GM12878 (cell line): ENCODE data around the gene SH2D6. TPM values are rescaled to one million over a fixed set of nuclear protein-coding genes. Genes with fewer than 3 reads are reported as not detected.

Source experiments
- ATAC-seq: fragments of 200-7000 bp; cut with Tn5 transposase; 3 replicates; pipeline ENCODE4 v1.9.1; 2020; ENCODE audit warnings: mild to moderate bottlenecking, moderate library complexity
- BruUV-seq: library from RNA; stranded (reverse); fragments of 400-500 nt; replicated peaks from 2 replicates; lab custom pipeline; 2021; lab: Mats Ljungman, UMichigan
- CTCF ChIA-PET: fragments of 300-600 bp; sonication (Branson Sonifier 250); formaldehyde crosslinking; extraction: SDS; loops from one replicate; lab custom pipeline; 2021; ENCODE audit warnings: inconsistent platforms; lab: Yijun Ruan, JAX
- POLR2A ChIA-PET: fragments of 350-600 bp; formaldehyde crosslinking; extraction: SDS; loops from one replicate; lab custom pipeline; 2021; ENCODE audit warnings: inconsistent platforms; lab: Charles Lee
- RAD21 ChIA-PET: fragments of 300-600 bp; sonication (Branson Sonifier 250); formaldehyde crosslinking; loops from one replicate; lab custom pipeline; 2023; ENCODE audit warnings: antibody characterized with exemption; ENCODE audit not compliant: unreplicated experiment; lab: Charles Lee
- SMC1A ChIA-PET: fragments of 300-600 bp; sonication (Branson Sonifier 250); formaldehyde crosslinking; loops from one replicate; lab custom pipeline; 2023; ENCODE audit not compliant: unreplicated experiment, uncharacterized antibody; lab: Charles Lee
- DNase-seq: peaks from one replicate; pipeline ENCODE4 v3.0.0-alpha.2; 2011; ENCODE audit warnings: low read depth, low spot score
- FAIRE-seq: peaks from 3 replicates; lab custom pipeline; 2011; peaks lifted over from hg19 to GRCh38; lab: Jason Lieb, UNC
- H2AFZ ChIP-seq: 2 replicates; pipeline ENCODE4 v1.6.0; 2011; ENCODE audit warnings: low read depth, low read length, control low read depth; ENCODE audit not compliant: control insufficient read depth
- H3K27ac ChIP-seq: 2 replicates; pipeline ENCODE4 v1.5.1; 2011; ENCODE audit warnings: control low read depth; ENCODE audit not compliant: control insufficient read depth, insufficient read depth
- H3K27me3 ChIP-seq, 2 experiments: replicated peaks in 1 of 2; 2 replicates each; pipeline versions ENCODE4 v1.6.0 to v1.6.1; 2011; ENCODE audit warnings: low read length in 1 of 2; ENCODE audit not compliant: control insufficient read depth in 2 of 2, insufficient read depth in 2 of 2
- H3K36me3 ChIP-seq, 2 experiments: 2 replicates each; pipeline ENCODE4 v1.5.1; 2011; ENCODE audit warnings: low read length in 1 of 2; ENCODE audit not compliant: control insufficient read depth in 2 of 2, insufficient read depth in 2 of 2
- H3K4me1 ChIP-seq: 2 replicates; pipeline ENCODE4 v1.6.1; 2011; ENCODE audit warnings: mild to moderate bottlenecking, low read length, moderate library complexity, mixed read lengths; ENCODE audit not compliant: control insufficient read depth, insufficient read depth
- H3K4me2 ChIP-seq: 2 replicates; pipeline ENCODE4 v1.6.0; 2011; ENCODE audit warnings: control low read depth; ENCODE audit not compliant: control insufficient read depth, insufficient read depth
- H3K4me3 ChIP-seq: fragments of 200-600 bp; sonication (generic); 2 replicates; pipeline ENCODE4 v1.5.1; 2016
- H3K79me2 ChIP-seq: 2 replicates; pipeline ENCODE4 v1.6.0; 2011; ENCODE audit warnings: low read length; ENCODE audit not compliant: control insufficient read depth, insufficient read depth
- H3K9ac ChIP-seq: 2 replicates; pipeline ENCODE4 v1.8.0; 2011; ENCODE audit warnings: low read length, control low read depth, mixed read lengths; ENCODE audit not compliant: control insufficient read depth, insufficient read depth
- H3K9me3 ChIP-seq: replicated peaks from 3 replicates; pipeline ENCODE4 v1.5.1; 2011; ENCODE audit warnings: mild to moderate bottlenecking, low read length; ENCODE audit not compliant: control insufficient read depth, insufficient read depth
- H4K20me1 ChIP-seq: 2 replicates; pipeline ENCODE4 v1.6.0; 2011; ENCODE audit not compliant: control insufficient read depth, insufficient read depth
- ATF7 ChIP-seq: fragments of 450-650 bp; IDR thresholded peaks from 2 replicates; pipeline ENCODE4 v1.6.1; 2016; ENCODE audit warnings: low read depth, mild to moderate bottlenecking
- CREM ChIP-seq: IDR thresholded peaks from 2 replicates; pipeline ENCODE4 v1.6.1; 2014; ENCODE audit warnings: antibody characterized with exemption, low read depth
- GATAD2B ChIP-seq: fragments of 450-650 bp; conservative IDR thresholded peaks from 2 replicates; pipeline ENCODE4 v1.6.1; 2017; ENCODE audit warnings: low read depth, mild to moderate bottlenecking, moderate library complexity
- MEF2B ChIP-seq: fragments of 450-650 bp; IDR thresholded peaks from 2 replicates; pipeline ENCODE4 v1.6.1; 2018; ENCODE audit warnings: mild to moderate bottlenecking, moderate library complexity; ENCODE audit not compliant: partially characterized antibody, poor library complexity, severe bottlenecking
- RELA ChIP-seq: fragments of 450-650 bp; IDR thresholded peaks from 2 replicates; pipeline ENCODE4 v1.8.0; 2014; ENCODE audit warnings: borderline replicate concordance; ENCODE audit not compliant: partially characterized antibody
- SIX5 ChIP-seq: IDR thresholded peaks from 2 replicates; pipeline ENCODE4 v1.6.1; 2011; ENCODE audit warnings: mild to moderate bottlenecking, low read depth, low read length, moderate library complexity; ENCODE audit not compliant: severe bottlenecking
- SREBF1 ChIP-seq: IDR thresholded peaks from 2 replicates; pipeline ENCODE4 v1.6.1; 2012; ENCODE audit warnings: mild to moderate bottlenecking, low read length
- SRF ChIP-seq, 2 experiments: IDR thresholded peaks; 2 replicates each; pipeline ENCODE4 v1.6.1; 2011; ENCODE audit warnings: low read depth in 2 of 2, low read length in 2 of 2, mild to moderate bottlenecking in 1 of 2, moderate library complexity in 1 of 2
- ZNF622 ChIP-seq: fragments of 450-650 bp; IDR thresholded peaks from 2 replicates; pipeline ENCODE4 v1.6.1; 2017; ENCODE audit warnings: mild to moderate bottlenecking, inconsistent platforms
- WGBS: methylation state at CpG from one replicate; pipeline ENCODE4 v1.1.6; 2016; ENCODE audit warnings: low lambda C conversion rate; ENCODE audit not compliant: insufficient replicate concordance, insufficient coverage; ENCODE audit errors: missing lambda C conversion rate; 5-methylcytosine and 5-hydroxymethylcytosine counted together
- in situ Hi-C: fragments of 300-500 bp; cut with MboI; formaldehyde crosslinking; loops from 9 replicates; pipeline ENCODE4 v1.14.3; 2018; ENCODE audit warnings: mixed read lengths
- intact Hi-C: fragments of 100-400 bp; cut with micrococcal nuclease; formaldehyde crosslinking; loops from one replicate; pipeline ENCODE4 v1.14.2; 2022; ENCODE audit not compliant: unreplicated experiment
- polyA plus RNA-seq, 11 experiments: library from polyadenylated mRNA; depleted of rRNA in 4 of 11; unstranded in 6 of 11; stranded (reverse) in 5 of 11; fragments of >200 nt; fragmentation: Nextera tagmentation in 4 of 11; fragmentation: Illumina TruSeq in 1 of 11; extraction: Ambion mirVana in 4 of 11; extraction: Trizol in 1 of 11; gene quantifications; 1 replicate in 1 of 11; 2 replicates in 10 of 11; pipeline versions ENCODE4 v1.2.1 to v1.2.3, GENCODE V29; 2011 to 2016; ENCODE audit warnings: inconsistent platforms in 2 of 11, missing spikeins in 2 of 11, low read depth in 1 of 11
- total RNA-seq, 4 experiments: library from RNA; depleted of rRNA in 3 of 4; stranded (reverse); fragments of >200 nt in 3 of 4; fragmentation: Illumina TruSeq in 1 of 4; extraction: Trizol in 1 of 4; gene quantifications; 2 replicates each; pipeline versions ENCODE4 v1.2.1 to v1.2.3, GENCODE V29; 2013 to 2021
- TF ChIP-seq, protein P1 (sequence below): IDR thresholded peaks from 2 replicates; pipeline ENCODE4 v1.6.1; 2011; ENCODE audit warnings: low read depth, mild to moderate bottlenecking, low read length, moderate library complexity, borderline replicate concordance; ENCODE audit errors: extremely low read depth
- TF ChIP-seq, protein P2 (sequence below): IDR thresholded peaks from 2 replicates; pipeline ENCODE4 v1.6.1; 2012; ENCODE audit warnings: improper control_type of control experiment, low read depth, low read length; ENCODE audit not compliant: insufficient replicate concordance
- TF ChIP-seq, protein P3 (sequence below): IDR thresholded peaks from 2 replicates; pipeline ENCODE4 v1.6.1; 2012; ENCODE audit warnings: low read length, inconsistent platforms
- TF ChIP-seq, protein P4 (sequence below): fragments of 450-650 bp; IDR thresholded peaks from 2 replicates; pipeline ENCODE4 v1.6.1; 2017; ENCODE audit warnings: low read depth, mild to moderate bottlenecking, moderate library complexity

The SH2D6 gene
- total and polyA plus RNA-seq, 10 of the 15 experiments (the other 5 are each of a cell fraction or from before 2014, with no cell fraction given) = 0.23 to 0.59 (median 0.34) TPM; not detected in 6

DNA sequence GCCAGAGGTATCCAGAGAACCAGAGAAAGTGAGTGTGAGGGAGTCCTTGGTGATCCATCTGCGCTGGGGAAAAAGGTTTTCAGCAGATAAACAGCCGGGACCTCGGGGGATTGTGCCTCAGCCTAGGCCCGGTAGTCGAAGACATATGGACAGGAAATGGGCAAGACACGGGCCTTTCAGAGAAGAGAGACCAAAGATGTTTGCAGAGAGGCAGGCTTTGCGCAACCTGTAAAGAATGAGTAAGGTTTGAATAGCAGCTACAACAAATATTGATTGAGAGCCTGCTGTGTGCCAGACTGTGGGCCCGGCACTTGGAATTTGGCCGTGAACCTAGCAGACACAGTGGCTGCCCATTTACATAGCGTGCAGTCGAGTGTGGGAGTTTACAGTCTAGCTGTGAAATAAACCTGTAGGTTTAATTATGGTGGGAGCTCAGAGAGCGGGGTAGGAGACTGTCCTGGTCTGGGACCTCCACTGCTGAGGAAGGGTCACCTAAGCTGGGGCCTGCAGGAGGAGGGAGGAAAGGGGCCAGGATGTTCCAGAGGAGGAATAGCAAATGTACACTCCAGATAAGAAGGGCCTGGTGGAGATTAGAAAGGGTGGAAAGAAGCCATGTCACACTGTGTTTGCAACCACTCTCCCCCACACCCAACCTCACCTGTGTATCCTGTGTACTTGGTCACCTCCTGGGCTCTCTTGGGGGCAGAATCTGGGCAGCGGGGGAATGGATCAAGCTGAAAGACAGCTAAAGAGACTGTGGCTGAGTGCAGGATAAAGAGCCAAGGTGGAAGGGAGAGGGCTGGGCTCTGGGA is 3.0 kb downstream of the SH2D6 start:
- H4K20me1 ChIP-seq = no peaks in the 10 kb centered on the region
- BruUV-seq = no TSS peak
- ChIA-PET CTCF (interaction anchor here (0.7 to 6.7 kb wide), 15 partner anchors 8 to 285 kb away, joined by 3 to 336 read pairs (median 17); partner anchors contain the start of genes CAPG, GGCX and MAT2A), RAD21 (interaction anchor here (0.7 to 4.5 kb wide), 4 partner anchors 120 to 137 kb away, joined by 3 to 179 read pairs (median 4); no protein-coding TSS in a partner anchor), SMC1A (interaction anchor here (0.7 to 7.8 kb wide), 9 partner anchors 30 to 216 kb away, joined by 3 to 201 read pairs (median 6); partner anchors contain the start of genes MAT2A and RNF181), POLR2A (interaction anchor here (0.6 to 1.1 kb wide), 6 partner anchors 110 to 130 kb away, joined by 3 to 6 read pairs (median 3); no protein-coding TSS in a partner anchor)
- no peak overlapping the region for H3K4me2 ChIP-seq
- ATAC-seq (no peak), FAIRE-seq (no peak), DNase-seq (no peak)
- no peaks in the 10 kb centered on the region for H3K27me3 ChIP-seq
- intact Hi-C loops (loop anchor here (5.0 to 10.0 kb wide), 2 partner anchors 286 to 393 kb away; no protein-coding TSS in a partner anchor), in situ Hi-C loops (loop anchor here (5.0 kb wide), 1 partner anchor 136 kb away; no protein-coding TSS in a partner anchor)
- H3K79me2 ChIP-seq = peaks cover 4% of the 10 kb centered on the region
- no peak overlapping the region for H3K27ac ChIP-seq
- 76% methylated on average over 13 of the region's 13 CpGs for WGBS
- H3K9me3 ChIP-seq = no peaks in the 10 kb centered on the region
- H3K4me3 ChIP-seq = no peak overlapping the region
- H2AFZ ChIP-seq = 0 out of 2 replicates have a peak overlapping the region, but pooled peaks have one; percentile 88
- no peak overlapping the region for H3K9ac ChIP-seq
- H3K36me3 ChIP-seq = no peaks in the 10 kb centered on the region
- peaks cover 8% of the 10 kb centered on the region for H3K4me1 ChIP-seq
- no peak for TF ChIP-seq SRF (IDR thresholded peaks at IDR 0.05; ENCODE audit: low read depth in 2 of 2, low read length in 2 of 2)
- TF ChIP-seq, protein P1, sequence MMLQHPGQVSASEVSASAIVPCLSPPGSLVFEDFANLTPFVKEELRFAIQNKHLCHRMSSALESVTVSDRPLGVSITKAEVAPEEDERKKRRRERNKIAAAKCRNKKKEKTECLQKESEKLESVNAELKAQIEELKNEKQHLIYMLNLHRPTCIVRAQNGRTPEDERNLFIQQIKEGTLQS = no peak
- no peak for TF ChIP-seq MEF2B
- no peak for TF ChIP-seq CREM
- no peak for TF ChIP-seq RELA
- TF ChIP-seq SIX5 = no peak
- TF ChIP-seq, protein P2, sequence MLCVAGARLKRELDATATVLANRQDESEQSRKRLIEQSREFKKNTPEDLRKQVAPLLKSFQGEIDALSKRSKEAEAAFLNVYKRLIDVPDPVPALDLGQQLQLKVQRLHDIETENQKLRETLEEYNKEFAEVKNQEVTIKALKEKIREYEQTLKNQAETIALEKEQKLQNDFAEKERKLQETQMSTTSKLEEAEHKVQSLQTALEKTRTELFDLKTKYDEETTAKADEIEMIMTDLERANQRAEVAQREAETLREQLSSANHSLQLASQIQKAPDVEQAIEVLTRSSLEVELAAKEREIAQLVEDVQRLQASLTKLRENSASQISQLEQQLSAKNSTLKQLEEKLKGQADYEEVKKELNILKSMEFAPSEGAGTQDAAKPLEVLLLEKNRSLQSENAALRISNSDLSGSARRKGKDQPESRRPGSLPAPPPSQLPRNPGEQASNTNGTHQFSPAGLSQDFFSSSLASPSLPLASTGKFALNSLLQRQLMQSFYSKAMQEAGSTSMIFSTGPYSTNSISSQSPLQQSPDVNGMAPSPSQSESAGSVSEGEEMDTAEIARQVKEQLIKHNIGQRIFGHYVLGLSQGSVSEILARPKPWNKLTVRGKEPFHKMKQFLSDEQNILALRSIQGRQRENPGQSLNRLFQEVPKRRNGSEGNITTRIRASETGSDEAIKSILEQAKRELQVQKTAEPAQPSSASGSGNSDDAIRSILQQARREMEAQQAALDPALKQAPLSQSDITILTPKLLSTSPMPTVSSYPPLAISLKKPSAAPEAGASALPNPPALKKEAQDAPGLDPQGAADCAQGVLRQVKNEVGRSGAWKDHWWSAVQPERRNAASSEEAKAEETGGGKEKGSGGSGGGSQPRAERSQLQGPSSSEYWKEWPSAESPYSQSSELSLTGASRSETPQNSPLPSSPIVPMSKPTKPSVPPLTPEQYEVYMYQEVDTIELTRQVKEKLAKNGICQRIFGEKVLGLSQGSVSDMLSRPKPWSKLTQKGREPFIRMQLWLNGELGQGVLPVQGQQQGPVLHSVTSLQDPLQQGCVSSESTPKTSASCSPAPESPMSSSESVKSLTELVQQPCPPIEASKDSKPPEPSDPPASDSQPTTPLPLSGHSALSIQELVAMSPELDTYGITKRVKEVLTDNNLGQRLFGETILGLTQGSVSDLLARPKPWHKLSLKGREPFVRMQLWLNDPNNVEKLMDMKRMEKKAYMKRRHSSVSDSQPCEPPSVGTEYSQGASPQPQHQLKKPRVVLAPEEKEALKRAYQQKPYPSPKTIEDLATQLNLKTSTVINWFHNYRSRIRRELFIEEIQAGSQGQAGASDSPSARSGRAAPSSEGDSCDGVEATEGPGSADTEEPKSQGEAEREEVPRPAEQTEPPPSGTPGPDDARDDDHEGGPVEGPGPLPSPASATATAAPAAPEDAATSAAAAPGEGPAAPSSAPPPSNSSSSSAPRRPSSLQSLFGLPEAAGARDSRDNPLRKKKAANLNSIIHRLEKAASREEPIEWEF = no peak
- TF ChIP-seq GATAD2B = no peak
- no peak for TF ChIP-seq ZNF622
- TF ChIP-seq, protein P3, sequence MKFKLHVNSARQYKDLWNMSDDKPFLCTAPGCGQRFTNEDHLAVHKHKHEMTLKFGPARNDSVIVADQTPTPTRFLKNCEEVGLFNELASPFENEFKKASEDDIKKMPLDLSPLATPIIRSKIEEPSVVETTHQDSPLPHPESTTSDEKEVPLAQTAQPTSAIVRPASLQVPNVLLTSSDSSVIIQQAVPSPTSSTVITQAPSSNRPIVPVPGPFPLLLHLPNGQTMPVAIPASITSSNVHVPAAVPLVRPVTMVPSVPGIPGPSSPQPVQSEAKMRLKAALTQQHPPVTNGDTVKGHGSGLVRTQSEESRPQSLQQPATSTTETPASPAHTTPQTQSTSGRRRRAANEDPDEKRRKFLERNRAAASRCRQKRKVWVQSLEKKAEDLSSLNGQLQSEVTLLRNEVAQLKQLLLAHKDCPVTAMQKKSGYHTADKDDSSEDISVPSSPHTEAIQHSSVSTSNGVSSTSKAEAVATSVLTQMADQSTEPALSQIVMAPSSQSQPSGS = no peak
- TF ChIP-seq ATF7 = no peak
- TF ChIP-seq SREBF1 = no peak
- TF ChIP-seq, protein P4, sequence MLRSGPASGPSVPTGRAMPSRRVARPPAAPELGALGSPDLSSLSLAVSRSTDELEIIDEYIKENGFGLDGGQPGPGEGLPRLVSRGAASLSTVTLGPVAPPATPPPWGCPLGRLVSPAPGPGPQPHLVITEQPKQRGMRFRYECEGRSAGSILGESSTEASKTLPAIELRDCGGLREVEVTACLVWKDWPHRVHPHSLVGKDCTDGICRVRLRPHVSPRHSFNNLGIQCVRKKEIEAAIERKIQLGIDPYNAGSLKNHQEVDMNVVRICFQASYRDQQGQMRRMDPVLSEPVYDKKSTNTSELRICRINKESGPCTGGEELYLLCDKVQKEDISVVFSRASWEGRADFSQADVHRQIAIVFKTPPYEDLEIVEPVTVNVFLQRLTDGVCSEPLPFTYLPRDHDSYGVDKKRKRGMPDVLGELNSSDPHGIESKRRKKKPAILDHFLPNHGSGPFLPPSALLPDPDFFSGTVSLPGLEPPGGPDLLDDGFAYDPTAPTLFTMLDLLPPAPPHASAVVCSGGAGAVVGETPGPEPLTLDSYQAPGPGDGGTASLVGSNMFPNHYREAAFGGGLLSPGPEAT = no peak
